GM23338 (cell line): ENCODE results near the gene UCN3. TPM values are rescaled to one million over a fixed set of nuclear protein-coding genes. Genes with fewer than 3 reads are reported as not detected.

ENCODE experiments used
- ATAC-seq: fragments of 200-7000 bp; cut with Tn5 transposase; 3 replicates; pipeline ENCODE4 v1.9.1; 2020
- DNase-seq: peaks from one replicate; pipeline ENCODE4 v3.0.0-alpha.2; 2015; ENCODE audit warnings: low spot score
- H2AFZ ChIP-seq: fragments of 200-600 bp; sonication (generic); 2 replicates; pipeline ENCODE4 v1.8.0; 2016; ENCODE audit warnings: antibody characterized with exemption, mild to moderate bottlenecking, moderate library complexity
- H3F3A ChIP-seq: fragments of 200-600 bp; sonication (generic); replicated peaks from 2 replicates; pipeline ENCODE4 v1.8.0; 2017; ENCODE audit warnings: antibody characterized with exemption, mixed run types, low read depth
- H3K27ac ChIP-seq: fragments of 200-600 bp; sonication (generic); 2 replicates; pipeline ENCODE4 v1.6.1; 2016; ENCODE audit warnings: low read depth
- H3K27me3 ChIP-seq: fragments of 200-600 bp; sonication (generic); 2 replicates; pipeline ENCODE4 v1.8.0; 2016; ENCODE audit warnings: mild to moderate bottlenecking, mixed run types, moderate library complexity; ENCODE audit not compliant: insufficient read depth
- H3K36me3 ChIP-seq: fragments of 200-600 bp; sonication (generic); 2 replicates; pipeline ENCODE4 v1.8.0; 2016; ENCODE audit warnings: mild to moderate bottlenecking; ENCODE audit not compliant: insufficient read depth
- H3K4me1 ChIP-seq: fragments of 200-600 bp; sonication (generic); 2 replicates; pipeline ENCODE4 v1.8.0; 2016; ENCODE audit warnings: mild to moderate bottlenecking, moderate library complexity; ENCODE audit not compliant: insufficient read depth
- H3K4me2 ChIP-seq: fragments of 200-600 bp; sonication (generic); 2 replicates; pipeline ENCODE4 v1.7.1; 2017; ENCODE audit warnings: mixed run types
- H3K4me3 ChIP-seq: fragments of 200-600 bp; sonication (generic); 2 replicates; pipeline ENCODE4 v1.6.1; 2016; ENCODE audit warnings: mixed run types
- H3K79me2 ChIP-seq: fragments of 200-600 bp; sonication (generic); replicated peaks from 2 replicates; pipeline ENCODE4 v1.8.0; 2017; ENCODE audit warnings: mild to moderate bottlenecking; ENCODE audit not compliant: insufficient read depth
- H3K9me2 ChIP-seq: fragments of 200-600 bp; sonication (generic); 2 replicates; pipeline ENCODE4 v1.8.0; 2017; ENCODE audit not compliant: insufficient read depth
- H4K20me1 ChIP-seq: fragments of 200-600 bp; sonication (generic); replicated peaks from 2 replicates; pipeline ENCODE4 v1.8.0; 2017; ENCODE audit warnings: mild to moderate bottlenecking; ENCODE audit not compliant: insufficient read depth
- H3K27ac Mint-ChIP-seq: 2 replicates; pipeline ENCODE4 v1.8.0; 2020; ENCODE audit warnings: inconsistent platforms, mild to moderate bottlenecking, moderate library complexity, mixed read lengths
- H3K27me3 Mint-ChIP-seq: 3 replicates; pipeline ENCODE4 v1.8.0; 2022; ENCODE audit warnings: low read depth, mild to moderate bottlenecking, moderate library complexity, mixed read lengths, inconsistent platforms; ENCODE audit not compliant: insufficient read depth, poor library complexity
- H3K36me3 Mint-ChIP-seq: 3 replicates; pipeline ENCODE4 v1.8.0; 2021; ENCODE audit warnings: low read depth, mild to moderate bottlenecking, inconsistent platforms, moderate library complexity, mixed read lengths
- H3K4me1 Mint-ChIP-seq: 3 replicates; pipeline ENCODE4 v1.8.0; 2020; ENCODE audit warnings: mild to moderate bottlenecking, inconsistent platforms, mixed read lengths
- H3K4me3 Mint-ChIP-seq: 3 replicates; pipeline ENCODE4 v1.8.0; 2021; ENCODE audit warnings: moderate library complexity, mild to moderate bottlenecking, inconsistent platforms, mixed read lengths
- H3K9me3 Mint-ChIP-seq: 3 replicates; pipeline ENCODE4 v1.8.0; 2020; ENCODE audit warnings: moderate library complexity, mild to moderate bottlenecking, inconsistent platforms, mixed read lengths
- CREB1 ChIP-seq: fragments of 250-450 bp; sonication (Bioruptor Pico); IDR thresholded peaks from 2 replicates; pipeline ENCODE4 v1.5.0; 2020; ENCODE audit warnings: low read depth, mild to moderate bottlenecking, moderate library complexity
- EZH2phosphoT487 ChIP-seq: fragments of 200-600 bp; sonication (generic); IDR thresholded peaks from one replicate; pipeline ENCODE4 v1.8.1; 2018; ENCODE audit warnings: antibody characterized with exemption; ENCODE audit not compliant: unreplicated experiment
- POLR2AphosphoS5 ChIP-seq: IDR thresholded peaks from 2 replicates; pipeline ENCODE4 v1.6.1; 2016; ENCODE audit warnings: antibody characterized with exemption, low read depth
- ZNF114 ChIP-seq: fragments of 250-450 bp; sonication (Bioruptor Pico); IDR thresholded peaks from 2 replicates; pipeline ENCODE4 v1.5.0; 2020; ENCODE audit warnings: mild to moderate bottlenecking, moderate library complexity
- ZNF331 ChIP-seq: fragments of 250-450 bp; sonication (Bioruptor Pico); IDR thresholded peaks from 2 replicates; pipeline ENCODE4 v1.5.0; 2020; ENCODE audit warnings: low read depth, mild to moderate bottlenecking, moderate library complexity
- polyA plus RNA-seq: library from polyadenylated mRNA; unstranded; fragments of >200 nt; fragmentation: Nextera tagmentation; extraction: Ambion mirVana; gene quantifications from 2 replicates; pipeline ENCODE4 v1.2.1, GENCODE V29; 2016
- total RNA-seq: library from RNA; depleted of rRNA; stranded (reverse); fragments of >200 nt; shearing (Covaris generic); gene quantifications from 2 replicates; pipeline ENCODE4 v1.2.3, GENCODE V29; 2014
- TF ChIP-seq, protein P1 (sequence below): IDR thresholded peaks from 2 replicates; pipeline ENCODE4 v1.6.1; 2016; ENCODE audit warnings: antibody characterized with exemption
- TF ChIP-seq, protein P2 (sequence below): fragments of 250-450 bp; sonication (Bioruptor Pico); IDR thresholded peaks from 2 replicates; pipeline ENCODE4 v1.5.0; 2020; ENCODE audit warnings: mild to moderate bottlenecking, moderate library complexity

UCN3 gene
- total and polyA plus RNA-seq, 2 experiments from 2014 or later: not detected

DNA sequence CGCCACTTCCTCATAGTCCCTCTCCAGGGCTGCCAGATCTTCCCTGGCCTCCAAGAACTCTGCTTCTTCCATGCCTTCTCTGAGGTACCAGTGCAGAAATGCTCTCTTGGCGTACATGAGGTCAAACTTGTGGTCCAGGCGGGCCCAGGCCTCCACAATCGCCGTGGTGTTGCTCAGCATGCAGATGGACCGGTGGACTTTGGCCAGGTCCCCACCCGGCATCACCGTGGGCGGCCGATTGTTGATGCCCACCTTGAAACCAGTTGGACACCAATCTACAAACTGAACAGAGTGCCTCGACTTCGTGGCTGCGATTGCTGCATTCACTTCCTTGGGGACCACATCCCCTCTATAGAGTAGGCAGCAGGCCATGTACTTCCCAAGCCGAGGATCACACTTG, 28.8 kb downstream of the UCN3 start:
- H3K9me2 ChIP-seq: 0 out of 2 replicates have a peak, but pooled peaks cover 4% of the 10 kb centered on the region
- TF ChIP-seq, protein P1, sequence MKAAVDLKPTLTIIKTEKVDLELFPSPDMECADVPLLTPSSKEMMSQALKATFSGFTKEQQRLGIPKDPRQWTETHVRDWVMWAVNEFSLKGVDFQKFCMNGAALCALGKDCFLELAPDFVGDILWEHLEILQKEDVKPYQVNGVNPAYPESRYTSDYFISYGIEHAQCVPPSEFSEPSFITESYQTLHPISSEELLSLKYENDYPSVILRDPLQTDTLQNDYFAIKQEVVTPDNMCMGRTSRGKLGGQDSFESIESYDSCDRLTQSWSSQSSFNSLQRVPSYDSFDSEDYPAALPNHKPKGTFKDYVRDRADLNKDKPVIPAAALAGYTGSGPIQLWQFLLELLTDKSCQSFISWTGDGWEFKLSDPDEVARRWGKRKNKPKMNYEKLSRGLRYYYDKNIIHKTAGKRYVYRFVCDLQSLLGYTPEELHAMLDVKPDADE: no peak
- no peak for TF ChIP-seq EZH2phosphoT487
- TF ChIP-seq, protein P2, sequence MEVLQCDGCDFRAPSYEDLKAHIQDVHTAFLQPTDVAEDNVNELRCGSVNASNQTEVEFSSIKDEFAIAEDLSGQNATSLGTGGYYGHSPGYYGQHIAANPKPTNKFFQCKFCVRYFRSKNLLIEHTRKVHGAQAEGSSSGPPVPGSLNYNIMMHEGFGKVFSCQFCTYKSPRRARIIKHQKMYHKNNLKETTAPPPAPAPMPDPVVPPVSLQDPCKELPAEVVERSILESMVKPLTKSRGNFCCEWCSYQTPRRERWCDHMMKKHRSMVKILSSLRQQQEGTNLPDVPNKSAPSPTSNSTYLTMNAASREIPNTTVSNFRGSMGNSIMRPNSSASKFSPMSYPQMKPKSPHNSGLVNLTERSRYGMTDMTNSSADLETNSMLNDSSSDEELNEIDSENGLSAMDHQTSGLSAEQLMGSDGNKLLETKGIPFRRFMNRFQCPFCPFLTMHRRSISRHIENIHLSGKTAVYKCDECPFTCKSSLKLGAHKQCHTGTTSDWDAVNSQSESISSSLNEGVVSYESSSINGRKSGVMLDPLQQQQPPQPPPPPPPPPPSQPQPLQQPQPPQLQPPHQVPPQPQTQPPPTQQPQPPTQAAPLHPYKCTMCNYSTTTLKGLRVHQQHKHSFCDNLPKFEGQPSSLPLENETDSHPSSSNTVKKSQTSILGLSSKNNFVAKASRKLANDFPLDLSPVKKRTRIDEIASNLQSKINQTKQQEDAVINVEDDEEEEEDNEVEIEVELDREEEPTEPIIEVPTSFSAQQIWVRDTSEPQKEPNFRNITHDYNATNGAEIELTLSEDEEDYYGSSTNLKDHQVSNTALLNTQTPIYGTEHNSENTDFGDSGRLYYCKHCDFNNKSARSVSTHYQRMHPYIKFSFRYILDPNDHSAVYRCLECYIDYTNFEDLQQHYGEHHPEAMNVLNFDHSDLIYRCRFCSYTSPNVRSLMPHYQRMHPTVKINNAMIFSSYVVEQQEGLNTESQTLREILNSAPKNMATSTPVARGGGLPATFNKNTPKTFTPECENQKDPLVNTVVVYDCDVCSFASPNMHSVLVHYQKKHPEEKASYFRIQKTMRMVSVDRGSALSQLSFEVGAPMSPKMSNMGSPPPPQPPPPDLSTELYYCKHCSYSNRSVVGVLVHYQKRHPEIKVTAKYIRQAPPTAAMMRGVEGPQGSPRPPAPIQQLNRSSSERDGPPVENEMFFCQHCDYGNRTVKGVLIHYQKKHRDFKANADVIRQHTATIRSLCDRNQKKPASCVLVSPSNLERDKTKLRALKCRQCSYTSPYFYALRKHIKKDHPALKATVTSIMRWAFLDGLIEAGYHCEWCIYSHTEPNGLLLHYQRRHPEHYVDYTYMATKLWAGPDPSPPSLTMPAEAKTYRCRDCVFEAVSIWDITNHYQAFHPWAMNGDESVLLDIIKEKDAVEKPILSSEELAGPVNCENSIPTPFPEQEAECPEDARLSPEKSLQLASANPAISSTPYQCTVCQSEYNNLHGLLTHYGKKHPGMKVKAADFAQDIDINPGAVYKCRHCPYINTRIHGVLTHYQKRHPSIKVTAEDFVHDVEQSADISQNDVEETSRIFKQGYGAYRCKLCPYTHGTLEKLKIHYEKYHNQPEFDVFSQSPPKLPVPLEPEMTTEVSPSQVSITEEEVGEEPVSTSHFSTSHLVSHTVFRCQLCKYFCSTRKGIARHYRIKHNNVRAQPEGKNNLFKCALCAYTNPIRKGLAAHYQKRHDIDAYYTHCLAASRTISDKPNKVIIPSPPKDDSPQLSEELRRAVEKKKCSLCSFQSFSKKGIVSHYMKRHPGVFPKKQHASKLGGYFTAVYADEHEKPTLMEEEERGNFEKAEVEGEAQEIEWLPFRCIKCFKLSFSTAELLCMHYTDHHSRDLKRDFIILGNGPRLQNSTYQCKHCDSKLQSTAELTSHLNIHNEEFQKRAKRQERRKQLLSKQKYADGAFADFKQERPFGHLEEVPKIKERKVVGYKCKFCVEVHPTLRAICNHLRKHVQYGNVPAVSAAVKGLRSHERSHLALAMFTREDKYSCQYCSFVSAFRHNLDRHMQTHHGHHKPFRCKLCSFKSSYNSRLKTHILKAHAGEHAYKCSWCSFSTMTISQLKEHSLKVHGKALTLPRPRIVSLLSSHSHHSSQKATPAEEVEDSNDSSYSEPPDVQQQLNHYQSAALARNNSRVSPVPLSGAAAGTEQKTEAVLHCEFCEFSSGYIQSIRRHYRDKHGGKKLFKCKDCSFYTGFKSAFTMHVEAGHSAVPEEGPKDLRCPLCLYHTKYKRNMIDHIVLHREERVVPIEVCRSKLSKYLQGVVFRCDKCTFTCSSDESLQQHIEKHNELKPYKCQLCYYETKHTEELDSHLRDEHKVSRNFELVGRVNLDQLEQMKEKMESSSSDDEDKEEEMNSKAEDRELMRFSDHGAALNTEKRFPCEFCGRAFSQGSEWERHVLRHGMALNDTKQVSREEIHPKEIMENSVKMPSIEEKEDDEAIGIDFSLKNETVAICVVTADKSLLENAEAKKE (CRISPR knock-in tag): no peak
- no peak for TF ChIP-seq POLR2AphosphoS5
- no peak for TF ChIP-seq CREB1 (CRISPR knock-in tag)
- TF ChIP-seq ZNF114: no peak
- TF ChIP-seq ZNF331 (CRISPR knock-in tag): no peak
- H3K9me3 Mint-ChIP-seq: peaks cover 50% of the 10 kb centered on the region
- no peak overlapping the region for H3K4me2 ChIP-seq
- peaks cover 8% of the 10 kb centered on the region for H3K27me3 Mint-ChIP-seq
- H3K4me3 ChIP-seq: no peak overlapping the region
- H3K36me3 ChIP-seq: peaks cover 10% of the 10 kb centered on the region; the same call in 1 of the 2 replicates
- no peaks in the 10 kb centered on the region for H3F3A ChIP-seq
- H3K36me3 Mint-ChIP-seq: peaks cover 34% of the 10 kb centered on the region; the same call in 2 of the 3 replicates
- no peak for DNase-seq
- H3K4me3 Mint-ChIP-seq: no peak overlapping the region
- H3K4me1 Mint-ChIP-seq: peaks cover 5% of the 10 kb centered on the region
- H3K79me2 ChIP-seq: no peaks in the 10 kb centered on the region
- H3K27me3 ChIP-seq: no peaks in the 10 kb centered on the region
- H2AFZ ChIP-seq: no peak overlapping the region
- no peak for ATAC-seq
- no peaks in the 10 kb centered on the region for H3K4me1 ChIP-seq
- no peak overlapping the region for H3K27ac ChIP-seq
- no peaks in the 10 kb centered on the region for H4K20me1 ChIP-seq
- H3K27ac Mint-ChIP-seq: no peak overlapping the region
